Measurements from ENCODE around the gene BPIFB2. TPM values are rescaled to one million over a fixed set of nuclear protein-coding genes. Genes with fewer than 3 reads are reported as not detected.

Gene BPIFB2
- total and polyA plus RNA-seq, 2 donors: not detected

DNA sequence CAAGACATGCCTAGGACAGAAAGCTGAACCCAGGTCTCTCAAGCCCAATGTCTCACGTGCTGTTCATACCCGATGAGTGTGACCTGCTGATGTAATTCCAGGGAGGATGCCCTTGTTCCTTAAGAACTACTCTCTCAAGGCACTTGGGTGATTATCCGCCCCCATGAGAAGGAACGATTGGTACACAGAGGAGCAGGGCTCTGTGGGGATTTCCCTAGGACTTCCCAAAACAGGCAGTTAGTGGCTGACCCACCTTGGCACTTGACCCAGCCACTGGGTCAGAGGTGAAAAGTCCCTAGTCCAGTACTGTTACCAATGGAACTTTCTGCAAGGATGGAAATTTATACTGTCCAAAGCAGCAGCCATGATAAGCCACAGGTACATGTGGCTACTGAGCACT, 14.8 kb downstream of the BPIFB2 start:
- no peak for DNase-seq (ENCODE audit: extremely low spot score)
- Histone ChIP-seq H3K4me1 (ENCODE audit: insufficient read depth) (no peaks in the 10 kb centered on the region), H3K27ac (ENCODE audit: low read depth) (no peak overlapping the region), H3K4me3 (ENCODE audit: low read depth, low read length) (no peak overlapping the region), H3K36me3 (ENCODE audit: insufficient read depth) (no peaks in the 10 kb centered on the region)
- WGBS: 69% methylated on average over 4 of the region's 4 CpGs

- Histone ChIP-seq H3K4me1 (ENCODE audit: insufficient read depth) (no peaks in the 10 kb centered on the region), H3K36me3 (ENCODE audit: insufficient read depth) (no peaks in the 10 kb centered on the region), H3K27ac (ENCODE audit: low read depth) (no peak overlapping the region), H3K4me3 (ENCODE audit: low read depth, low read length) (no peak overlapping the region)
- no peak for DNase-seq (ENCODE audit: extremely low spot score)
- WGBS: 89% methylated on average over 7 of the region's 7 CpGs
Observed at GRCh38 chr20:33022694-33023438, 15.4 kb downstream of the BPIFB2 start.

DNA sequence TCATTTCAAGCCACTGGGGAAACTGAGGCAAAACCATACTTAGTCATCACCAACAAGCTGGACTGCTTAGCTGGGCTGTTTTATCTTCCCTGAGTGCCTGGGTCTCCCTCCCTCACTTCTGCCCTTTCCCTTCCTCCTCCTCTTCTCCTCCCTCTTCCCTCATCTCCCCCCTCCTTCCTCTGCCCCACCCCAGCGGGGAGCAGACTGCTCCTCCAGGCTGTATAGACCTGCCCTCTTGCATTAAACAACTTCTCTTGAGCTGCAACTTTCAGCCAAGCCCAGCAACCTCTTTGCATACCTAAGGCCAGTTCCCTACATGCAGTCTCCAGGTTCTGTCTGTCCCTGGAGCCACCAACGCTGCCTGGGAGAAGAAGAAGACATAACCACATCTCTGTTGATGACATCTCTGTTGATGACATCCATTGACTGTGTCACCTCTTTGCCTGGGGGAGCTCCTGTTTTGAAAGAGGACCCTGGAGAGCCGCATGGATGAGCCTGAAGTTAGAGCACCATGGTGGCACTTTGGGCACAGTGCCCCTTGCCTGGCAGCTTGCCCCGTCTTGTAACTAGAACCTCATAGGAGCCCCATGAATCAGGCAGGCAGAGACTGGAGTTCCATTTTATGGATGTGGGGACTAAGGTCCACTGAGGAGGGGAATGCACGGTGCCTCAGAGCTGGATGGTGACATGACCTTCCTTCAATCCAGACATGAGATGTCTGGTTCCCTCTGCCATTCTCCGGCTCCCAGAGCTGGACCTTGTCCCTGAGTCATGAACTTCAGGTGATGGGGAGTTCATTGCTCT, 16.1 kb downstream of the BPIFB2 start:
- 66% methylated on average over 6 of the region's 6 CpGs for WGBS
- no peak for DNase-seq (ENCODE audit: extremely low spot score)
- Histone ChIP-seq H3K4me3 (ENCODE audit: low read depth, low read length) (no peak overlapping the region), H3K4me1 (ENCODE audit: insufficient read depth) (no peaks in the 10 kb centered on the region), H3K27ac (ENCODE audit: low read depth) (no peak overlapping the region), H3K36me3 (ENCODE audit: insufficient read depth) (no peaks in the 10 kb centered on the region)

GRCh38 chr20:33024243-33024560, 16.7 kb downstream of the BPIFB2 start:
- Histone ChIP-seq H3K27ac (ENCODE audit: low read depth) (no peak overlapping the region), H3K4me1 (ENCODE audit: insufficient read depth) (no peaks in the 10 kb centered on the region), H3K4me3 (ENCODE audit: low read depth, low read length) (no peak overlapping the region), H3K36me3 (ENCODE audit: insufficient read depth) (no peaks in the 10 kb centered on the region)
- DNase-seq (ENCODE audit: extremely low spot score): no peak
- 33% methylated on average over 1 of the region's 1 CpG for WGBS

GRCh38 chr20:33024609-33025317, 17.3 kb downstream of the BPIFB2 start:
- 62% methylated on average over 5 of the region's 5 CpGs for WGBS
- H3K4me1 ChIP-seq (ENCODE audit: insufficient read depth): no peaks in the 10 kb centered on the region
- no peaks in the 10 kb centered on the region for H3K36me3 ChIP-seq (ENCODE audit: insufficient read depth)
- H3K4me3 ChIP-seq (ENCODE audit: low read depth, low read length): no peak overlapping the region
- H3K27ac ChIP-seq (ENCODE audit: low read depth): no peak overlapping the region
- DNase-seq (ENCODE audit: extremely low spot score): no peak

GRCh38 chr20:33025318-33025876, 17.9 kb downstream of the BPIFB2 start:
- WGBS: 57% methylated on average over 9 of the region's 9 CpGs
- no peak for DNase-seq (ENCODE audit: extremely low spot score)
- no peaks in the 10 kb centered on the region for H3K4me1 ChIP-seq (ENCODE audit: insufficient read depth)
- H3K36me3 ChIP-seq (ENCODE audit: insufficient read depth): no peaks in the 10 kb centered on the region
- no peak overlapping the region for H3K4me3 ChIP-seq (ENCODE audit: low read depth, low read length)
- H3K27ac ChIP-seq (ENCODE audit: low read depth): no peak overlapping the region

DNA sequence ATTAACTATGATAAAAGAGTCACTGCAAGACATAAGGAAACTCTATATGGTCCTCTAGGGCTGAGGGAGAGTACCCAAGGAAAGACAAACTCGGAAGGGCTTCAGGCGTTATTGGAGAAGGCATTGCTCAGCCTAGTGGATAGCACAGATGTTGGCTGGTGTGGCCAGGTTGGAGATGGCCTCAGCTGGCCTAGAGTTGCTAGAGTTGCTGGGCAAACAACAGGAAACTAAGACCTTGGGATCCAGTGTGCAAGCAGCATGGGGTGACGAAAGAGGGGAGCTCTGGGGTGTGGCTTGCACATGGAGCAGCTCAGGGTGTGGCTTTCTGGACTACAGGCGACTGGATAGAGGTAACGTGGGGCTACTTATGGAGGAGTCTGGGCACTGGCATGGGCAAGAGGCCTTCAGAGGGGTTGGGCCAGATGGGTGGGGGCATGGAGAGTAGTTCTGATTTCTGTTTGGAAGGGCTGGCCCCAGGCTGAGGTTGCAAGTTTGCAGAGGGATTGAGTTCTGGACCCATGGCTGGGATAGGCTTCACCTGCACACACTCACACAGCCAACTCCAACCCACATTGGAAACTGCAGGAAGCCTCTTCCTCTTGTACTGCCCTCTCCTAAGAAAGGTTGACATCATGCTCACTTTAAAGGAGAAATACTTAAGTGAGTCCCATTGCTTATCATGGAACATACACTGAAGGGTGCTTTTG, 18.7 kb downstream of the BPIFB2 start:
- 66% methylated on average over 5 of the region's 5 CpGs for WGBS
- H3K27ac ChIP-seq (ENCODE audit: low read depth): no peak overlapping the region
- no peaks in the 10 kb centered on the region for H3K4me1 ChIP-seq (ENCODE audit: insufficient read depth)
- H3K4me3 ChIP-seq (ENCODE audit: low read depth, low read length): no peak overlapping the region
- no peaks in the 10 kb centered on the region for H3K36me3 ChIP-seq (ENCODE audit: insufficient read depth)
- DNase-seq (ENCODE audit: extremely low spot score): no peak

GRCh38 chr20:33026779-33027759, 19.6 kb downstream of the BPIFB2 start:
- no peaks in the 10 kb centered on the region for H3K36me3 ChIP-seq (ENCODE audit: insufficient read depth)
- DNase-seq (ENCODE audit: extremely low spot score): no peak
- no peak overlapping the region for H3K27ac ChIP-seq (ENCODE audit: low read depth)
- 78% methylated on average over 10 of the region's 10 CpGs for WGBS
- no peaks in the 10 kb centered on the region for H3K4me1 ChIP-seq (ENCODE audit: insufficient read depth)
- no peak overlapping the region for H3K4me3 ChIP-seq (ENCODE audit: low read depth, low read length)

GRCh38 chr20:33027769-33028751, 20.6 kb downstream of the BPIFB2 start:
- no peak overlapping the region for H3K4me3 ChIP-seq (ENCODE audit: low read depth, low read length)
- H3K4me1 ChIP-seq (ENCODE audit: insufficient read depth): no peaks in the 10 kb centered on the region
- WGBS: 78% methylated on average over 12 of the region's 12 CpGs
- no peak for DNase-seq (ENCODE audit: extremely low spot score)
- H3K36me3 ChIP-seq (ENCODE audit: insufficient read depth): no peaks in the 10 kb centered on the region
- no peak overlapping the region for H3K27ac ChIP-seq (ENCODE audit: low read depth)

GRCh38 chr20:33028875-33029274, 21.4 kb downstream of the BPIFB2 start:
- no peak overlapping the region for H3K4me3 ChIP-seq (ENCODE audit: low read depth, low read length)
- no peaks in the 10 kb centered on the region for H3K36me3 ChIP-seq (ENCODE audit: insufficient read depth)
- H3K4me1 ChIP-seq (ENCODE audit: insufficient read depth): no peaks in the 10 kb centered on the region
- 67% methylated on average over 7 of the region's 7 CpGs for WGBS
- no peak overlapping the region for H3K27ac ChIP-seq (ENCODE audit: low read depth)
- no peak for DNase-seq (ENCODE audit: extremely low spot score)

DNA sequence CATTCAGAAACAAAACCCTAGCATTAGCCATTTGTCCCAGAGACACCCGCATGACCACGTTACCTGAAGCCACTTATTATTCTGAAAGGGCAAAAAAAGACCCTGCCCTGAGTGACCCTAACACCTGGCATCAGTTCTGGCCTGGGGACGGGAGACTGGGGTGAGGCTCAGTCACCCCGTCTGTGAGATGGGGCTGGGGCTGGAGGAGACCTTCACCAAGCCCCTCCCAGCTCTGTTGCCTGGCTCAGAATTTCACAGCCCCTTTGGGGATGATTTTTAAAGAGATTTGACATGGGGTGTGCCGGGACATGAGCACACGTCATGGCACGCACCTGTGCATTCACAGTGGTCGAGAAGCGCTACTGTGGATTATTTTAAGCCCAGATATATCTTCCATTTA, 22.6 kb downstream of the BPIFB2 start:
- Histone ChIP-seq H3K36me3 (ENCODE audit: insufficient read depth) (no peaks in the 10 kb centered on the region), H3K4me3 (ENCODE audit: low read depth, low read length) (no peak overlapping the region), H3K27ac (ENCODE audit: low read depth) (no peak overlapping the region), H3K4me1 (ENCODE audit: insufficient read depth) (no peaks in the 10 kb centered on the region)
- 79% methylated on average over 9 of the region's 9 CpGs for WGBS
- no peak for DNase-seq (ENCODE audit: extremely low spot score)

Data from urinary bladder (tissue), 4 donors.